GM13977 (cell line): ENCODE data around the gene STAG1.
"Not testable (repeated sequence)": the region's sequence is repeated elsewhere in the genome, so short reads cannot be mapped to it uniquely, and the experiment has no call there.

Experiments
- DNase-seq: peaks from one replicate; pipeline ENCODE4 v3.0.0; 2012; ENCODE audit warnings: low spot score
- CTCF ChIP-seq: IDR thresholded peaks from 2 replicates; pipeline ENCODE4 v1.5.1; 2012; ENCODE audit warnings: mild to moderate bottlenecking, control low read depth; ENCODE audit not compliant: insufficient read depth; ENCODE audit errors: extremely low read depth, missing control alignments
- in situ Hi-C: fragments of 300-500 bp; cut with MboI; formaldehyde crosslinking; loops from one replicate; pipeline ENCODE4 v1.12.0; 2022; ENCODE audit warnings: low sequenced_read_pairs, low pct_unique_long_range_greater_than_20kb, mixed read lengths, inconsistent platforms; ENCODE audit not compliant: unreplicated experiment

Gene STAG1

GRCh38 chr3:136720091-136720490, 32.1 kb downstream of the STAG1 start:
- in situ Hi-C loops = no loop called here
- no peak for DNase-seq
- TF ChIP-seq CTCF = no peak

GRCh38 chr3:136716629-136717028, 35.5 kb downstream of the STAG1 start:
- TF ChIP-seq CTCF = no peak
- in situ Hi-C loops = no loop called here
- DNase-seq = no peak

GRCh38 chr3:136714020-136714419, 38.2 kb downstream of the STAG1 start:
- TF ChIP-seq CTCF = no peak
- no peak for DNase-seq
- in situ Hi-C loops = no loop called here

- in situ Hi-C loops = no loop called here
- no peak for DNase-seq
- no peak for TF ChIP-seq CTCF
Measured at GRCh38 chr3:136712941-136713340, 39.2 kb downstream of the STAG1 start.

- DNase-seq, in situ Hi-C loops: not testable (repeated sequence)
Measured at GRCh38 chr3:136711888-136712287, 40.3 kb downstream of the STAG1 start.

- in situ Hi-C loops = no loop called here
- no peak for DNase-seq
- no peak for TF ChIP-seq CTCF
Measured at GRCh38 chr3:136711277-136711676, 40.9 kb downstream of the STAG1 start.

GRCh38 chr3:136709775-136710174, 42.4 kb downstream of the STAG1 start:
- in situ Hi-C loops, DNase-seq: not testable (repeated sequence)

GRCh38 chr3:136708333-136708985, 43.7 kb downstream of the STAG1 start:
- no peak for TF ChIP-seq CTCF
- in situ Hi-C loops = no loop called here
- no peak for DNase-seq
